GM21526 (cell line): Measurements from ENCODE around the gene RUNX1.
"Not testable (repeated sequence)": the region's sequence is repeated elsewhere in the genome, so short reads cannot be mapped to it uniquely, and the experiment has no call there.

ENCODE experiments used
- ATAC-seq: cut with Tn5 transposase; IDR thresholded peaks from one replicate; pipeline ENCODE4 v1.9.1; 2021; ENCODE audit warnings: moderate library complexity; ENCODE audit not compliant: unreplicated experiment, low FRiP score

The RUNX1 gene

GRCh38 chr21:34977333-34977732 lies 71.8 kb downstream of the RUNX1 start:
- no peak for ATAC-seq

GRCh38 chr21:34974162-34974981 lies 74.7 kb downstream of the RUNX1 start:
- peak; percentile 87 for ATAC-seq

- no peak for ATAC-seq
These were observed 75.4 kb downstream of the RUNX1 start for GRCh38 chr21:34973685-34974084.

- ATAC-seq, result no peak
These were observed 77.4 kb downstream of the RUNX1 start for GRCh38 chr21:34971656-34972055.

GRCh38 chr21:34970566-34970965 lies 78.5 kb downstream of the RUNX1 start:
- ATAC-seq, result no peak

GRCh38 chr21:34970167-34970500 lies 79.0 kb downstream of the RUNX1 start:
- no peak for ATAC-seq

GRCh38 chr21:34969423-34970166 lies 79.5 kb downstream of the RUNX1 start:
- no peak for ATAC-seq

- no peak for ATAC-seq
These were observed 80.4 kb downstream of the RUNX1 start for GRCh38 chr21:34968414-34969333.

- no peak for ATAC-seq
These were observed 81.4 kb downstream of the RUNX1 start for GRCh38 chr21:34967509-34968289.

GRCh38 chr21:34966881-34967280 lies 82.2 kb downstream of the RUNX1 start:
- ATAC-seq, result not testable (repeated sequence)

GRCh38 chr21:34965200-34966174 lies 83.6 kb downstream of the RUNX1 start:
- ATAC-seq, result no peak

GRCh38 chr21:34962586-34963222 lies 86.4 kb downstream of the RUNX1 start:
- no peak for ATAC-seq

GRCh38 chr21:34962136-34962535 lies 87.0 kb downstream of the RUNX1 start:
- no peak for ATAC-seq

GRCh38 chr21:34960687-34961086 lies 88.4 kb downstream of the RUNX1 start:
- ATAC-seq, result no peak

GRCh38 chr21:34959607-34960006 lies 89.5 kb downstream of the RUNX1 start:
- no peak for ATAC-seq

GRCh38 chr21:34958040-34958439 lies 91.1 kb downstream of the RUNX1 start:
- no peak for ATAC-seq

GRCh38 chr21:34956416-34957316 lies 92.4 kb downstream of the RUNX1 start:
- no peak for ATAC-seq

- ATAC-seq, result no peak
These were observed 95.2 kb downstream of the RUNX1 start for GRCh38 chr21:34953950-34954349.
